Measurements from ENCODE around the gene TIMM44. TPM values are rescaled to one million over a fixed set of nuclear protein-coding genes. Genes with fewer than 3 reads are reported as not detected.

Gene TIMM44
- total RNA-seq, 2 donors from 2014 or later: 20.5 to 73.8 TPM

- WGBS, 2 donors: 67 to 68% methylated on average over 2 to 3 of the region's 3 CpGs
- ATAC-seq: no peak
- intact Hi-C loops (cut with DNase I): loop anchor here (10.0 kb wide), 1 partner anchor 46 kb away; no protein-coding TSS in a partner anchor
- TF ChIP-seq CTCF (IDR thresholded peaks at IDR 0.05) (no peak), POLR2A (IDR thresholded peaks at IDR 0.05) (no peak)
- DNase-seq: no peak
- Histone ChIP-seq H3K4me1 (peaks cover 34% of the 10 kb centered on the region), H3K9me3 (no peaks in the 10 kb centered on the region), H3K27ac (no peak overlapping the region), H3K36me3 (replicated peaks in 1 of 2; ENCODE audit: insufficient read depth in 1 of 2, low read depth in 2 of 2) (no peaks in the 10 kb centered on the region), H3K4me3 (no peak overlapping the region), H3K27me3 (no peaks in the 10 kb centered on the region)
Measured at GRCh38 chr19:7900931-7901330, 42.5 kb downstream of the TIMM44 start.

GRCh38 chr19:7900401-7900870, 43.0 kb downstream of the TIMM44 start:
- Histone ChIP-seq H3K4me3 (no peak overlapping the region), H3K27ac (no peak overlapping the region), H3K9me3 (no peaks in the 10 kb centered on the region), H3K4me1 (peaks cover 29% of the 10 kb centered on the region), H3K27me3 (no peaks in the 10 kb centered on the region), H3K36me3 (replicated peaks in 1 of 2; ENCODE audit: insufficient read depth in 1 of 2, low read depth in 2 of 2) (no peaks in the 10 kb centered on the region)
- 81 to 91% methylated on average over 3 to 21 of the region's 21 CpGs for WGBS, 2 donors
- DNase-seq (no peak), ATAC-seq (no peak)
- TF ChIP-seq POLR2A (IDR thresholded peaks at IDR 0.05): no peak
- TF ChIP-seq CTCF (IDR thresholded peaks at IDR 0.05): no peak
- intact Hi-C loops (cut with DNase I): loop anchor here (10.0 kb wide), 1 partner anchor 46 kb away; no protein-coding TSS in a partner anchor

GRCh38 chr19:7899751-7900378, 43.6 kb downstream of the TIMM44 start:
- Histone ChIP-seq H3K36me3 (replicated peaks in 1 of 2; ENCODE audit: insufficient read depth in 1 of 2, low read depth in 2 of 2) (no peaks in the 10 kb centered on the region), H3K4me3 (no peak overlapping the region), H3K27me3 (no peaks in the 10 kb centered on the region), H3K9me3 (no peaks in the 10 kb centered on the region), H3K27ac (no peak overlapping the region), H3K4me1 (peaks cover 26% of the 10 kb centered on the region)
- TF ChIP-seq POLR2A (IDR thresholded peaks at IDR 0.05): no peak
- DNase-seq: no peak
- ATAC-seq: no peak
- 90 to 96% methylated on average over 8 to 21 of the region's 34 CpGs for WGBS, 2 donors
- intact Hi-C loops (cut with DNase I): loop anchor here (10.0 kb wide), 1 partner anchor 45 kb away; no protein-coding TSS in a partner anchor

GRCh38 chr19:7898967-7899366, 44.5 kb downstream of the TIMM44 start:
- Histone ChIP-seq H3K4me3 (no peak overlapping the region), H3K4me1 (peaks cover 22% of the 10 kb centered on the region), H3K36me3 (replicated peaks in 1 of 2; ENCODE audit: insufficient read depth in 1 of 2, low read depth in 2 of 2) (no peaks in the 10 kb centered on the region), H3K9me3 (no peaks in the 10 kb centered on the region), H3K27ac (no peak overlapping the region), H3K27me3 (no peaks in the 10 kb centered on the region)
- no peak for TF ChIP-seq POLR2A (IDR thresholded peaks at IDR 0.05)
- no peak for TF ChIP-seq CTCF (IDR thresholded peaks at IDR 0.05)
- WGBS, 2 donors: 96 to 97% methylated on average over 16 of the region's 16 CpGs
- intact Hi-C loops (cut with DNase I): no loop called here
- DNase-seq (no peak), ATAC-seq (no peak)

GRCh38 chr19:7897292-7897691, 46.2 kb downstream of the TIMM44 start:
- peaks cover 13% of the 10 kb centered on the region for H3K4me1 ChIP-seq
- TF ChIP-seq POLR2A (IDR thresholded peaks at IDR 0.05): no peak
- no peak for TF ChIP-seq CTCF (IDR thresholded peaks at IDR 0.05)
- 84 to 87% methylated on average over 11 of the region's 11 CpGs for WGBS, 2 donors
- H3K9me3 ChIP-seq: no peaks in the 10 kb centered on the region
- no peak for ATAC-seq
- DNase-seq: no peak
- no peak overlapping the region for H3K27ac ChIP-seq
- no peak overlapping the region for H3K4me3 ChIP-seq
- intact Hi-C loops (cut with DNase I): no loop called here
- H3K27me3 ChIP-seq: no peaks in the 10 kb centered on the region
- no peaks in the 10 kb centered on the region for H3K36me3 ChIP-seq (replicated peaks in 1 of 2; ENCODE audit: insufficient read depth in 1 of 2, low read depth in 2 of 2)
